NCI-H69 (cell line): ENCODE results near the gene SLC24A1.
A peak's percentile ranks its signal among the peaks of the same experiment; 100 is the strongest.
"Not testable (repeated sequence)": the region's sequence is repeated elsewhere in the genome, so short reads cannot be mapped to it uniquely, and the experiment has no call there.

Source experiments
- DNase-seq: peaks from one replicate; lab custom pipeline; 2025; lab: John Stamatoyannopoulos, UW

Gene SLC24A1

DNA sequence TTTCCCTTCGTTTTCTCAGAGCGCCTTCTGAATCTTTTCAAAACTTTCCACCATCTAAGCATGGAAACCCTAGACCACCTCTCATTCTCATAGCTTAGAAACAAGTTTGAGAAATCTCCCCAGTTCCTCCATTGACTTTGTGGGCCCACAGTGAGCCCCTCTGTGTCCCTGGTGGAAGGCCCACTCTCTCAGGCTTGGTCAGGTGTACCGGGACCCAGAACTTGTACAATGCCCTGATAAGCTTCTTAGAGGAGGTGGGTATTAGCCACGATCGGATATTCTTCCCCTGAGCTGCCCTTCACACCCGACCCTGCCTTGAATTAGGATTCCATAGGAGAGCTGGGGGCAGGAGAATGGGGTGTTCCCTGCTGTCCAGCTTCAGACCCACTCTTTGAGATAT is at the start of gene SLC24A1:
Gene SLC24A1, plus strand, starts transcription at position 301 of the 400 bp plus-strand sequence. CDS start 2,143 bp downstream, outside the sequence.
- DNase-seq: no peak

DNA sequence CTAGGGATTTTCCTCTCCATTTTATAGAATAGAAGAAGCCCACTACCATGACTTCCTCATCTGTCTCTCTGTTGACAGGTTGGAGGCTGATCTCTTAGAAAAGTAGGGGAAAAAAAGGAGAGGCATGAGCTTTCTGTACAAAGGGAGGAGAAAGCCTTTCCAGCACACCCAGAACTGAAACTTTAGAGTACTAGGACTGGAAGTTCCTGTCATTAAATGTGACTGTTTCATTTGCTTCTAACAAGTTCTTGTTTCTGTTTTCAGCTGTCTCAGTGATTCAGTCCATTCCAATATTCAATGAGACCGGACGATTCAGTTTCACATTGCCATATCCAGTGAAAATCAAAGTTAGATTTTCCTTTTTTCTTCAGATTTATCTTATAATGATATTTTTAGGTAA is 49.8 kb upstream of the SLC24A1 start:
- no peak for DNase-seq

DNA sequence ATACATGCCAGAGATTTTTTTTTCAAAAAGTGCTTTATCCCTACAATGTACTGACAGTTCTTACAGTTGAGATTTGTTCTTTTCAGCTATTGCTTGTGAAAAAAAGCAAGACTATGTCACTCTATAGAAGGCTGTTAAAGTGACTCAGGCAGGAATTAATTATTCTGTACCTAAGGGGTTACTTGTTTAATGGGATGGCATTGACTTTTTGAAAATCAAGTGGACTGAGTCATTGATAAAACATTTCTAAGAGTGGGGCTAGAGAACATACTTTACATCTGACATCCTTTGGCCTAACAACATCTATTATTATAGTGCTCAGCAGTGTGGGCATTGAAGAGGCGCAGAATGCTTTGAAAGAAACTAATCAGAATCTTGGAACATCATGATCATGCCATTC is 45.1 kb upstream of the SLC24A1 start:
- no peak for DNase-seq

DNA sequence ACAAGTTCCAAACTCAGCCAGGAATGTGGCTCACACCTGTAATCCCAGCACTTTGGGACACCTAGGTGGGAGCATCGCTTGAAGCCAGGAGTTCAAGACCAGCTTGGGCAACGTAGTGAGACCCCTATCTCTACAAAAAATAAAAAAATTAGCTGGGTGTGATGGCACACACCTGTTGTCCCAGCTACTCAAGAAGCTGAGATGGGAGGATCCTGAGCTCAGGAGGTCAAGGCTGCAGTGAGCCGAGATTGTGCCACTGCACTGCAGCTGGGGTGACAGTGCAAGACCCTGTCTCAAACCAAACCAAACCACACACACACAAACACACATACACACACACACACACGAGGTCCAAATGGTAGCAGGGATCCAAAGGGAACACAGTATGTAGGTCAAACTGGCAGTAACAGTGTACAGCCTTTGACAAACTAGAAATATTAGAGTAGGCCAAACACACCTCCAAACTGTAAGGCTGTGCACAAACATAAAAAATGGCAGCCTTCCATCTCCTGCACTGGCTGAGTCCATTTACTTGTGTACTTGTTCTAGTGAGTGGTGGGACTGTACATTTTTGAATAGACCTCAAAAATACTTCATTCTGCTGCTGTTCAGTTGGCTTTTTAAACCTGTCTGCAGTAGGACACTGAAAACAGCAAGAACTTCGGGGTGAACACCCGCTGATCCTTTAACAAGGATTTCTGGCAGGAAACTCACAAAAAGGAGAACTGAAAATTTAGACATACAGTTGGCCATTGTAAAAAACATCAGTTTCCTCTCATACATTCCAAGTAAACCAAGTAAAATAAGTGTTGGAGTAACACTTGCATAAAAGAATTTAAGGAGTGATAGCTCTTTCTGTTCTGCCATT is 44.4 kb upstream of the SLC24A1 start:
- no peak for DNase-seq

DNA sequence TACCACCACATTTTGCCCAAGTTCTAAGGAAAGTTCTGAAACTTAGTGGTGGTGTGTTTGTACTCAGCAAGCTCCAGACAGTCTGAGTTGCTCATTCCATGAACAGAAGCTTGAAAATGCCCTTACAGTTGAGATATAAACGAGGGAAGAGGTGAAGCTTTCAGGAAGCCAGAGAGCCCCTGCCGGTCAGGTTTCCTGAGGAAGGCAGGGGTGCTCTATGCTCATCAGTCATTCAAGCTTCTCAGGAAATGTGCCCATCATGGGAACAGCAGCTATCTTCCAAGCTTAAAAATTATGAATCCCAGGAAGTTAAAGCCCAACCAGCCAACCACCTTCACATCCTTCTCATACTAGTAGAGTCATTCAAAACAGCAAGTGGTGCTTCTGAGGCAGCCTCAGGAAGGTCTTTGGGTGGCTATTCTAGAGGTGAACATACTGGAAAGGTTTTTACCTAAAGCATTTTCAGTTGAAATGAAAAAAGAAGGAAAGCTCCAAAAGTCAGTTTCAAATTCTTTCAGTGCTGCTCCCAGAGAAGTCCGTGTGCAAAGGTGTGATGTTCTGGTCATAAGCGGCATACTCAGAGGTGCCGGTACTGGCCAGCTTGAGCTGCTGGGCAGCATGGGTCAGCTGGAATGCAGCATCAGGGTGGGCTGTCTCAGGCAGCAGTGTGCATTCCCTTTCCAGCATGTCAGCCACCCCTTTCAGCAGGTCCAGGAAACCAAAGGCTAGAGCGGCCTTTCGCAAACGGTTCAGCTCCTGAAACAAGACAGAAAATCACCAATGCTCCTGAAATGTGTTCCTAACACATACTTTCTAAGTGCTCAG is 42.6 kb upstream of the SLC24A1 start:
- no peak for DNase-seq

DNA sequence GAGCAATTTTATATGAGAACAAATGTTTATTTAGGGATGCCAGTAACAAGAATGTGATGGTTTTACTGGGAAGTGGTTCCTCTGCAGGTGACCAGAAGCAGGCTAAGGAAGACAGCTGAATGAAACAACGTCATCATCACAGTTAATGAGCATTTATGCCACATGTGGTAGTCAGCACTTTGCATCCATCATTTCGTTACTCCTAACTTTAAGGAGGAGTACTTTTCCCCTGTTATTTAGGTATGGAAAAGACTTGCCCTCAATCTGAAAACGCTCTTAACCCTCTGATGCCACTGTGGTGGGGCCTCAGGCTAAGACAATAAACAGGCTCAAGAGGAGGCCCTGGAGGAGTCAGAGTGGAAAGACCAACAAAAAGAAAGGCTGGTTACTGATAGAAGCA is 42.0 kb upstream of the SLC24A1 start:
- no peak for DNase-seq

DNA sequence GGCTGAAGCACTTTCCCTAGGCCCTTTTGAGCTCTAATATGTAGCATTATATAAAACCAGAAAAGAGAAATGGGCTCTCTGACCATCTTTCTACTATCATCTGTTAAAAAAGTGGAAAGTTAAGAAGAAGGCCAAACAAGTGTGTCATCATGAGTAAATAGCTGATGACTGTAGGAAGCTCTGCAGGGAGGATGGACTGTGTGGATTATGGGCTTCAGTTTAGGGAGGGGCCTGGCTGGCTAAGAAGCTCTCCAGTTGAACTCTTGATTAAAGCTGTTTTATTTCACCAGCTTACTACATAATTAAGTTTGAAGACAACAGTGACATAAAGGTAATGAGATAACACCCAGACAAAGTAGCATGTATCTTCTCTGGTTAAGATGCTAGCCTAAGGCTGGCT is 41.5 kb upstream of the SLC24A1 start:
- no peak for DNase-seq

DNA sequence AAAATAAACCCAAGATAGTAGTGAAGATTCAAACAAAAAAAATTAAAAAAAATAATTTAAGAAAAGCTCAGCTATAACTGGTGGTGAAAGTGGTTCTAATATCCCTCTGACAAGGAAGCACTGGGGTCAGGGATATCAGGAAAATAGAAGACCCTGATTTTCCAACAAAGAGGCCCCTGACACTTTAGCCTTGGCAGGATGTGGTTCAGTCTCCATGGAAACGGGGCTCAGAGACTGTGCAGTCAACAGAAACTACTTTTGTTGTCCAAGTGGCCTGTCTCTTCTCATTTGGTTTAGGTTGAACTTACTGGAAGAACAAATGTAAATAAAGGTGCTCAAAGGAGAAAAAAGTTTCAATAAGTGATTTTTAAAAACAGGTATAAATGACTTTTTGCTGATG is 38.0 kb upstream of the SLC24A1 start:
- peak; percentile 8 for DNase-seq

DNA sequence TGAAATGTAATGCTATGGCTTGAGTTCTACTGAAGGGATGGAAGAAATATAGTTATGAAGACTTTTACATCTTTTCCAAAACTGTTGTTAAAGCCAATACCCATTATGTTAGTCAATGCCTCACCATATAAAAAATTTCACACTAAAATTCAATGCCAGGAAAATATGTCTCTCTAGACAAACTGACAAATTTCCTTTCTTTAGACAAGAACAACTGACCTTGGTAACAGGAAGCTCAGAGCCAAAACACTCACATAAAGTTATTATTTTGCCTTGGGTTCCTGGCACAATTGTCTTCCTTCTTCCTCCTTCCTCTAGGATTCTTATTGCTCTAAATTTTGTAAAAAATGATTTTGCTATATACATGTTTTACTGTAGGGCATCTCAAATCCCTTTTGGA is 37.5 kb upstream of the SLC24A1 start:
- no peak for DNase-seq

DNA sequence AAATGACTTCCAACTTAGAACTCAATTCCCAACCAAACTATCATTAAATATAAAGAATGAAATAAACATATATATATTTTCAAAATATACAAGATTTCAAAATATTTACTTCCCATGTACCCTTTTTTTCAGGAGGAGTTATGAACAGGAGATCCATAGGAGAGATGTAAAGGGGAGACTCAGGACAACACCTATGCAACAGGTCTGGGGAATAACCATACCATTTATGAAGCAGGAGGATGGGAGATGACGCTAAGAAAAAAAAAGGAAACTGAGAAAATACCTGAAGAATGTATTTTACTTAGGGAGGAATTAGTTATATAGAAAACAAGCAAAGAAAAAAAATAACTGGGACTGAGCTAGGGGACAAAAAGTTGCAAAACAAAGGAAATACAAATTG is 34.6 kb upstream of the SLC24A1 start:
- no peak for DNase-seq

DNA sequence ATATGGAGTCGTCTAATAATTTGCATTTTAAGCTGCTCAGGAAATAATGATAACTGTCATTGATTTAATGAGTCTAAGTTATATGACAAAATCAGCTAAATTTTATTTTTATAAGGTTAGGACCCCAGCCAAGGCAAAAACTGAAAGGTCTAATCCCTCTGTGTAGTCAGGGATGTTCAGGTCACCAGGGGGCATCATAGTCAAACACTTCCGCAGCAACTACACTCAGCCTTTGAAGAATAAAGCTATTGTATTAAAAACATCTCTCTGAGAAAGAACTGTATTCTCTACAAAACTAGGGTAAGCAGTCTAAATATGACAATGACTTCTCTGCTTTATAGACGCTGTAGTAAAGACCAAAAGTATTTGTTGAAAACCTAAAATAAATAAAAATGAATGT is 25.8 kb upstream of the SLC24A1 start:
- DNase-seq: peak; percentile 30

DNA sequence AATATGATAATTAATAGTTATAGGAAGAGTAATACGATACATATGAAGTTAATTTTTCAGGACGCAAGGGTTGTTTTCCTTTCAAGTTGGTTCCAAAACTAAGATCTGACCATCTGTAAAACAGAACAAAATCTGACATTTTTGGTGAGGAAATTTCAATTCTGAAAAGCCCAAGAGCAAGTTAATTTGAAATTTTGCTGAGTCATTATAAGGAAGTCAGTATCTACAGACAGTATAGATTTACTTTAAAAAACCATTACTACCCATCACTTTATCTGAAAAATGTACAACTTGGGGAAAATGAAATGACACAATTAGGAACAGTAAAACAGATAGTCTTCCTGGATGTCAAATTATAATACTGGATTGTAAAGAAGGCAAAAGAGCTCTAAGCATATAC is 23.3 kb upstream of the SLC24A1 start:
- DNase-seq: no peak

DNA sequence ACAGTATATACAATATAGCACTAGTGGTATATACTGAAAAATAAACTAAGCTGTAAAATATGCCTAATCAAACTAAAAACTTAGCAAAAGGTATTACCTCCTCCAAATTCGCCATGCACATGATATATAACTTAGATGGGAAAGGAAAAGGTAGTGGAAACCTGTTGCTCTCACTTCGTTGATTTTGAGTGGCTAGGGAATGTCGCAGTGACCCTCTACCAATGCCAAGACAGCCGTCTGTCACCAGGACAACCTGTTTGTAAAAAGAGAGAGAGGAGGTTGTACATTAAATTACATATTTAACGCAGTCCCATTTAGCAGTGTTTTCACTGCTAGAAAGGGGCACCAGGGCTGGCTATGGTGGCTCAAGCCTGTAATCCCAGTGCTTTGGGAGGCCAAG is 22.1 kb upstream of the SLC24A1 start:
- DNase-seq: no peak

DNA sequence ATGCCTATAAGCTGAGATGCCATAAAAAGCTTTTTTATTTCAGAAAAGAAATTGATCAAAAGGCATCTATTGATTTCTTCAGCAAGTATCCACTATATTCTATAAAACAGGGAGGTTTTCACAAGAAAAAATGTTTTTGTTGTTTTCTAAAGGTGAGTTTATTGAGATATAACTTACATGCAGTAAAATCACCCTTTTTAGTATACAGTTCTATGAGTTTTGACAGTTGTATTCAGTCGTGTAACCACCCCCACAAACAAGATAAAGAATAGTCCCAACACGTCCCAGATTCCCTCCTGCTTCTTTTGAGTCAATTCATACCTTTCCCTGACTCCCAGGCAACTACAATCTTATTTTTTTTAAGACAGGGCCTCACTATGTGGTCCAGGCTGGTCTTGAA is 18.6 kb upstream of the SLC24A1 start:
- no peak for DNase-seq

DNA sequence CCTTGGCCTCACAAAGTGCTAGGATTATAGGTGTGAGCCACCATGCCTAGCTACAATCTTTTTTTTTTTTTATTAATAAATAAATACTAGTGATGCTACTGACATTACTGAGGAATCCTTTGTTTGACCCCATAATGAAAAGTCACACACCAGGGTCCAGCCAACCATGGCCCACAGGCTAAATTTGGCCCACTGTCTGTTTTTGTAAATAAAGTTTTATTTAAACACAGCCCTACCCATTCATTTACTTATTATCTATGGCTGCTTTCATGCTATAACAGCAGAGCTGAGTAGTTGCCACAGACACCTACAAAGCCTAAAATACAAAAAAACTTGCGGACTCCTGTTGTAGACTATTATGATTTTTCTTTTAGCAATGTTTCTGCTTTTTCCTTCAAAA is 18.2 kb upstream of the SLC24A1 start:
- no peak for DNase-seq

DNA sequence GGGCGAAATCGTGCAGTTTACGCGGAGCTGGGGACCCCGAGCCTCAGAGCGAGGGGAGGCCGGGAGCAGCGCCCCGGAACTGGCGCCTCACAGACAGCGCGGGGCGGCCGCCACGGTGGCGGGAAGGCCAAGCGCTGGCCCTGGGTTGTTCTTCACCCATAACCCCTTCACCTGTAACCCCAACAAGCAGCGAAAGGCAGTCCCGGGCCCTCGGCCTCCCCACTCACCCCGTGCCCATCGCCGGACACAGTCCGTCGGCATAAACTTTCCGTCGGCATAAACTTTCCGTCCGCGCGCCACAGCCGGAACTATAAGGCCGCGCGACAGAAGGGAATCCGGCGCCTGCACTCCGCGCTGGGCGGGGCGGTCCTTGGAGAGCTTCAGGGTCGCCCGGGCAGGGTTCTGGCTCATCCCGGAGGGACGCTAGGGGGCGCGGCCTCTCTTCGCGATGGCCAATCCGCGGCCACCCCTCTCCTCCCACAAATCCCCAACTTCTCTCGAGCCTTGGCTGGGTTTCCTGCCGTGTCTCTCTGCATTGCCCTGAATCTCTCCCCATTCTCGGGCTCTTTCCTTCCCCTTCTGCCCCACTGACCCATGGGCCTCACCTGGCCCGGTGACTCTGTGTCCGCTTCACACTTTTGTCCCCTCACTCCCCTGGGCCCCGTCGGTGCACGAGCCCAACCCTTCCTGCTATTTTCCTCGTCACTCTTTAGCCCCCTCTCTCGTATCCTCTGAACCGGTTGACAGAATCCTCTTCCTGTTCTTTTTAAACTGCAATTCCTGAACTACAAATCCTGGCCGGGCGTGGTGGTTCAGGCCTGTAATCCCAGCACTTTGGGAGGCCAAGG is 10.6 kb upstream of the SLC24A1 start, which contains the start of gene INTS14:
Gene INTS14, minus strand, starts transcription at position 261 of the 848 bp plus-strand sequence. CDS start 3,751 bp downstream, outside the sequence.
- peak; percentile 99 for DNase-seq

DNA sequence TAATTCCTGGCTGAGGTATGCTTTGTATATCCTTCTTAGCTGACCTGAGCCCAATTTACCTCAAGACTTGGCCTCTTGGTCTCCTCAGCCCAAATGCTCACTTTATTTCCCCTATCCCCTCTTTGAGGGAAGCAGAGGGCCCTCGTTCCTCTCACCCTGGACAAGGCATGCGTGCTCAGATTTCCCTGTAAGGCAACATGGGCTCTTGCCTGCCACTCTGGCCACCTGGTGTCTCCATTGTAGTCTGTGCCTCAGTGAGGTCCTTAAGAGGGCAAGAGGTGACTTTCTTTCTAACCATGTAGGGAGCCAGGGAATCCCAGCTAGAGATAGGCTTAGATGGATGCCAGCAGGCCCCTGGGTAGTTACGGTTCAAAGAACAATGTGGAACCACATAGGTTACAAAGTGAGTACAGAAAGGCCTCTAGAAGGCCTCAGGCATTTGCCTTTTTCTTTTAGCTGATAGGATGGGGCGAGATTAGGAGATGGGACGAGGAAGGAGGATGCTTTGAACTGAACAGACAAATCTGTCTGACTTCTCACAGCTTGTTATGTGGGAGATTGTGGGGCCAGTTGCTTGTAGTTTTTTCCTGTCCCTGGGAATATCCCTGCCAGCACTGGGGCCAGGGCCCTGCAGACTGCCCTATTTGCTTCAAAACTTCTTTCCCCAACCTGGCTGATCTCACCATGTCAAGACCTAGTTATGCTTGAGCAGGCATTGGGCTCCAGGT is 9.7 kb upstream of the SLC24A1 start:
- DNase-seq: peak; percentile 31

DNA sequence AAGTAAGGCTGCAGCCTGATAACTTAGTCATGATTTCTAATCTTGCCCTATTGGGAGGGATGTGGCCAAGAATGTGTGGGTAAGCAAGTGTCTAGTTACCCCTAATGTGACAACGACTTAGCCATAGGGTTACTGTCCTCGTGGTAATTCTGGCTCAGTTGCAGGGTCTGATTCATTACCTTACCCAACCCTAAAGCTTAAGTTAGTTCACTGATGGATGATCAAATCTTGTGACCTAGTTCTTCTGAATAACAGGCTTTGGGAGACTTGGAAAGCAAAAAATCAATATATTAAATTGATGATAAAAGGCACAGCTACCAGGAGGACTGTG is 9.2 kb upstream of the SLC24A1 start:
- no peak for DNase-seq

DNA sequence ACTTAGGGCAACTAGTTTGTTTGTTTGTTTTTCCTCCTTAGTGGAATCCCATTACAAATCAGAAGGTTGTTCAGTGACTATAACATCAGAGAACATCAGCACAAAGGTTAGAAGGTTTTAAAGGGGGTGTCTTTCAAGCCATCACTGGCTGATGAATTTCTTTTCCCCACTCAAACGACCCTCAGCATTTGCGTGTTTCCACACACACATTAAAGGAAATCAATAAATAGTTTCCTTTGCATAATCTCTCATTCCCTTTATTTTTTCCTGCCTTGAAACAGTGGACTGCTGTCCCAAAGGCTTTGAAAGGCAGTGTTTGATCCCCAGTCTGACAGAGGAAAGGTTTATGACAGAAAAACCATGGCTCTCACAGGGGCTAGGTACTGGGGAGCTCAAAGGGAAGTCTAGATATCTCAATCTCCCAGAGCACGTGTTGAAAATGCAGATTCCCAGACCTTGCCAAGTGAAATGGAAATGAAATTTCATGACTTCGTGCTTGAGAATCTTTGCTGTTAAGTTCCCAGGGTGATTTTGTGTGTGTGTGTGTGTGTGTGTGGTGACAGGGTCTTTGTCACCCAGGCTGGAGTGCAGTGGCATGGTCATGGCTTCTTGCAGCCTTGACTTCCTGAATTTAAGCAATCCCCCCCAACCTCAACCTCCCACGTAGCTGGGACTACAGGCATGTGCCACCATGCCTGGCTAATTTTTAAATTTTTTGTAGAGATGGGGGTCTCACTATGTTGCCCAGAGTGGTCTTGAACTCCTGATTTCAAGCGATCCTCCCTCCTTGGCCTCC is 8.6 kb upstream of the SLC24A1 start:
- DNase-seq: no peak

DNA sequence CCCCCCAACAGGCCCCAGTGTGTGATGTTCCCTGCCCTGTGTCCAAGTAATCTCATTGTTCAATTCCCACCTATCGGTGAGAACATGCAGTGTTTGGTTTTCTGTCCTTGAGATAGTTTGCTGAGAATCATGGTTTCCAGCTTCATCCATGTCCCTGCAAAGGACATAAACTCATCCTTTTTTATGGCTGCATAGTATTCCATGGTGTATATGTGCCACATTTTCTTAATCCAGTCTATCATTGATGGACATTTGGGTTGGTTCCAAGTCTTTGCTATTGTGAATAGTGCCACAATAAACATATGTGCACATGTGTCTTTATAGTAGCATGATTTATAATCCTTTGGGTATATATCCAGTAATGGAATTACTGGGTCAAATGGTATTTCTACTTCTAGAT is 5.9 kb upstream of the SLC24A1 start:
- DNase-seq: not testable (repeated sequence)
